Activated CD4-positive, alpha-beta T cell treated with anti-CD3 and anti-CD28 coated beads for 36 hours (primary cell): ENCODE measurements around the gene IFT22. TPM values are rescaled to one million over a fixed set of nuclear protein-coding genes. Genes with fewer than 3 reads are reported as not detected.
"Not testable (repeated sequence)": the region's sequence is repeated elsewhere in the genome, so short reads cannot be mapped to it uniquely, and the experiment has no call there.

Experiments used
- ATAC-seq: fragments of 200-7000 bp; cut with Tn5 transposase; one replicate; pipeline ENCODE4 v1.10.0; 2021; ENCODE audit warnings: mild to moderate bottlenecking, moderate library complexity
- CTCF ChIA-PET: fragments of 350-600 bp; sonication (Branson Sonifier 250); formaldehyde crosslinking; loops from one replicate; lab custom pipeline; 2021; ENCODE audit warnings: antibody characterized with exemption; lab: Charles Lee
- POLR2A ChIA-PET: fragments of 350-600 bp; sonication (Branson Sonifier 250); formaldehyde crosslinking; loops from one replicate; lab custom pipeline; 2021; ENCODE audit warnings: antibody characterized with exemption, inconsistent platforms; lab: Charles Lee
- DNase-seq: peaks from one replicate; pipeline ENCODE4 v3.0.0-alpha.2; 2020
- H3K27ac Mint-ChIP-seq: one replicate; pipeline ENCODE4 v1.8.0; 2021; ENCODE audit warnings: mixed read lengths
- H3K27me3 Mint-ChIP-seq: one replicate; pipeline ENCODE4 v1.8.0; 2021; ENCODE audit warnings: mixed read lengths
- H3K36me3 Mint-ChIP-seq: one replicate; pipeline ENCODE4 v1.8.0; 2021; ENCODE audit warnings: low read depth, mixed read lengths
- H3K4me1 Mint-ChIP-seq: one replicate; pipeline ENCODE4 v1.8.0; 2021; ENCODE audit warnings: mixed read lengths
- H3K4me3 Mint-ChIP-seq: one replicate; pipeline ENCODE4 v1.8.0; 2021; ENCODE audit warnings: mild to moderate bottlenecking, moderate library complexity, mixed read lengths
- H3K9me3 Mint-ChIP-seq: one replicate; pipeline ENCODE4 v1.8.0; 2021; ENCODE audit warnings: low read depth, mixed read lengths
- intact Hi-C, 2 experiments: fragments of 100-400 bp; cut with DNase I in 1 of 2; cut with micrococcal nuclease in 1 of 2; formaldehyde crosslinking; loops; one replicate each; pipeline versions ENCODE4 v1.14.2 to v1.15.1; 2022 to 2024; cut with DNase I, micrococcal nuclease
- total RNA-seq, 2 experiments: library from RNA; stranded (reverse); gene quantifications; one replicate each; pipeline ENCODE4 v1.2.3, GENCODE V29; 2021

Gene IFT22
- total RNA-seq, 2 experiments from 2014 or later = 6.0 to 6.7 TPM

DNA sequence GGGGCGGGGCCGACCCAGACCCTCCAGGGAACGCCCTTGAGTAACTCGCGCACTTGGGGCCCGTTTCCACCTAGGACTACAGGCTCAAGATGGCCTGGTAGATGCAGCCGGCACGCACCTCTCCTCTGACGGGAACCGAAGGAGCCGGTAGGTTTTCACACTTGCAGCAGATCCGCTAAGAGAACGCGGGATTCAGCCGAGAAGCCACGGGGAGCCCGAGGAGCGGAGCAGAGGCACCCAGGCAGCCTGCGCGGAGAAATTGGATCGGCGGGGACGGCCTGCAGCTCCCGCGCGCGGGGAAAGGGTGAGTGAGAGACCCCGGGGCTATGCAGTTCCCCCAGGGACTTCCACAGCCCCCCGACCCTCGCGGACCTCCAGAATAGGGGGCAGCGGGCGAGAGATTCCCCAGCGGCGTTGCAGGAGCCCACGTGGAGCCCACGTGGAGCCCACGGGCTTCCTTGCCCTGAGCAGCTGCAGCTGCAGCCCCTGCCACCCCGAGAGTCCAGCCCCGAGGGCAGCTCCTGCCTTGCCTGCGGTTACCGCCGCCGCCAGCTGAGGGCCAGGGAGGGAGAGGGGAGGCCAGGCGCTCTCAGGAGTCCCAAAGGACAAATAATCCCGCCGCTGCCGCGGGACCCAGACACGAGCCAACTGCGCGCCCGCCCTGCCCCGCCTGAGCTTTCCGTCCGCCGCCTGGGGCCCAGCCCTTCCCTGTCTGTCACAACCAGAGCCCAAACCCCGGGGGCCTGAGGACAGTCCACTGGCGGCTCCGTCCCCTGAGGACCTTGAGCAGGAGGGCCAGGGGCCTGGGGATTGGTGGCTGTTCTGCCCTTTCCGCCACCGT, 13.1 kb downstream of the IFT22 start:
- POLR2A ChIA-PET = no interaction called here
- DNase-seq = peak; percentile 71

DNA sequence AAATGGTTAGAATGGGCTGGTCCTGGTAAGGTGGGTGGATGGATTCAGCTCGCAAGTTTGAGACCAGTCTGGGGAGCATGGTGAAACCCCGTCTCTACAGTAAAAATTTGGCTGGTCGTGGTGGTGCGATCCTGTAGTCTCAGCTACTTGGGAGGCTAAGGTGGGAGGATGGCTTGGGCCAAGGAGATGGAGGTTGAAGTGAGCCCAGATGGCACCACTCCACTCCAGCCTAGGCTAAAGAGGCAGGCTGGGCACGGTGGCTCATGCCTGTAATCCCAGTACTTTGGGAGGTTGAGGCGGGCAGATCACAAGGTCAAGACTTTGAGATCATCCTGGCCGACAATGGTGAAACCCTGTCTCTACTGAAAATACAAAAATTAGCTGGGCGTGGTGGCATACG, 15.3 kb downstream of the IFT22 start:
- Mint-ChIP-seq H3K4me1 (peaks cover 9% of the 10 kb centered on the region), H3K27me3 (peaks cover 36% of the 10 kb centered on the region), H3K9me3 (peaks cover 5% of the 10 kb centered on the region), H3K4me3 (no peak overlapping the region), H3K36me3 (peaks cover 29% of the 10 kb centered on the region), H3K27ac (no peak overlapping the region)
- POLR2A ChIA-PET = interaction anchor here (0.6 kb wide), 2 partner anchors 26 to 62 kb away, joined by 3 read pairs; no protein-coding TSS in a partner anchor
- intact Hi-C loops = no loop called here
- ATAC-seq = no peak
- CTCF ChIA-PET = interaction anchor here (0.6 to 1.4 kb wide), 3 partner anchors 9 to 24 kb away, joined by 3 to 6 read pairs (median 4); no protein-coding TSS in a partner anchor
- no peak for DNase-seq

More for the DNA sequence above, 13.1 kb downstream of the IFT22 start:
- H3K27ac Mint-ChIP-seq = peak overlapping the region; percentile 91
- H3K4me3 Mint-ChIP-seq = peak overlapping the region; percentile 93
- CTCF ChIA-PET = interaction anchor here (0.8 kb wide), 1 partner anchor 18 kb away, joined by 3 read pairs; no protein-coding TSS in a partner anchor
- H3K36me3 Mint-ChIP-seq = peaks cover 36% of the 10 kb centered on the region
- peaks cover 27% of the 10 kb centered on the region for H3K27me3 Mint-ChIP-seq
- H3K9me3 Mint-ChIP-seq = peaks cover 5% of the 10 kb centered on the region
- H3K4me1 Mint-ChIP-seq = peaks cover 9% of the 10 kb centered on the region
- peak; percentile 93 for ATAC-seq
- intact Hi-C loops = loop anchor here in 1 of 2 experiments (1.0 kb wide), 1 partner anchor 13 kb away; the partner anchor contains the start of gene IFT22

DNA sequence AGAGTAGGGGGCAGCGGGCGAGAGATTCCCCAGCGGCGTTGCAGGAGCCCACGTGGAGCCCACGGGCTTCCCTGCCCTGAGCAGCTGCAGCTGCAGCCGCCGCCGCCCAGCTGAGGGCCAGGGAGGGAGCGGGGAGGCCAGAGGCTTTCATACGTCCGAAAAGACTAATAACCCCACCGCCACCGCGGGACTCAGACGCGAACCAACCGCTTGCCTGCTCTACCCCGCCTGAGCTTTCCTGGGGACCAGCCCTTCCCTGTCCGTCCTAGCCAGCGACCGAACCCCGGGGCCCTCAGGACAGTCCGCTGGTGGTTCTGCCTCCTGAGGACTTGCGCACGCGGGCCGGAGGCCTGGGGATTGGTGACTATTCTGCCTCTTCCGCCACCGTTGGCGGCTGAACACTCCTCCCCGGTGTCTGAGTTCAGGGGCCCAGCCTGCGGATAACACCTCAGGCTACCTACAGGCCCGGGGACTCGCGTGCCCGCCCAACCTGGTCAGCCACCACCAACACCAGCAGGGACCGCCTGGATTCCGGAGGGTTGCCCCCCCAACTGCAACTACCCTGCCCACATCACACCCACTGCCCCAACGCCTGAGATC, 18.4 kb downstream of the IFT22 start:
- CTCF ChIA-PET = no interaction called here
- POLR2A ChIA-PET = no interaction called here
- H3K27ac Mint-ChIP-seq = no peak overlapping the region
- peaks cover 51% of the 10 kb centered on the region for H3K27me3 Mint-ChIP-seq
- peaks cover 8% of the 10 kb centered on the region for H3K4me1 Mint-ChIP-seq
- no peak for DNase-seq
- H3K9me3 Mint-ChIP-seq = peaks cover 10% of the 10 kb centered on the region
- intact Hi-C loops = no loop called here
- no peak for ATAC-seq
- H3K36me3 Mint-ChIP-seq = peaks cover 17% of the 10 kb centered on the region
- no peak overlapping the region for H3K4me3 Mint-ChIP-seq

DNA sequence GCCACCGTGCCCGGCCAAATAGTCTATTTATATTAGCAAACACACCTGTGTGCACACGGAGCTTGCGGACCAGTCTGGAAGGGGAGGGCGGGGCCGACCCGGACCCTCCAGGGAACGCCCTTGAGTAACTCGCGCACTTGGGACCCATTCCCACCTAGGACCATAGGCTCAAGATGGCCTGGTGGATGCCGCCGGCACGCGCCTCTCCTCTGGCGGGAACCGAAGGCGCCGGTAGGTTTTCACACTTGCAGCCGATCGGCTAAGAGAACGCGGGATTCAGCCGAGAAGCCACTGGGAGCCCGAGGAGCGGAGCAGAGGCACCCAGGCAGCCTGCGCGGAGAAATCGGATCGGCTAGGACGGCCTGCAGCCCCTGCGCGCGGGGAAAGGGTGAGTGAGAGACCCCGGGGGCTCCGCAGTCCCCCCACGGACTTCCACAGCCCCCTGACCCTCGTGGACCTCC, 18.9 kb downstream of the IFT22 start:
- peaks cover 51% of the 10 kb centered on the region for H3K27me3 Mint-ChIP-seq
- H3K36me3 Mint-ChIP-seq = peaks cover 15% of the 10 kb centered on the region
- H3K4me3 Mint-ChIP-seq = no peak overlapping the region
- CTCF ChIA-PET = no interaction called here
- intact Hi-C loops = no loop called here
- ATAC-seq = no peak
- POLR2A ChIA-PET = no interaction called here
- peaks cover 10% of the 10 kb centered on the region for H3K9me3 Mint-ChIP-seq
- DNase-seq = peak; percentile 19
- H3K4me1 Mint-ChIP-seq = peaks cover 5% of the 10 kb centered on the region
- H3K27ac Mint-ChIP-seq = no peak overlapping the region

DNA sequence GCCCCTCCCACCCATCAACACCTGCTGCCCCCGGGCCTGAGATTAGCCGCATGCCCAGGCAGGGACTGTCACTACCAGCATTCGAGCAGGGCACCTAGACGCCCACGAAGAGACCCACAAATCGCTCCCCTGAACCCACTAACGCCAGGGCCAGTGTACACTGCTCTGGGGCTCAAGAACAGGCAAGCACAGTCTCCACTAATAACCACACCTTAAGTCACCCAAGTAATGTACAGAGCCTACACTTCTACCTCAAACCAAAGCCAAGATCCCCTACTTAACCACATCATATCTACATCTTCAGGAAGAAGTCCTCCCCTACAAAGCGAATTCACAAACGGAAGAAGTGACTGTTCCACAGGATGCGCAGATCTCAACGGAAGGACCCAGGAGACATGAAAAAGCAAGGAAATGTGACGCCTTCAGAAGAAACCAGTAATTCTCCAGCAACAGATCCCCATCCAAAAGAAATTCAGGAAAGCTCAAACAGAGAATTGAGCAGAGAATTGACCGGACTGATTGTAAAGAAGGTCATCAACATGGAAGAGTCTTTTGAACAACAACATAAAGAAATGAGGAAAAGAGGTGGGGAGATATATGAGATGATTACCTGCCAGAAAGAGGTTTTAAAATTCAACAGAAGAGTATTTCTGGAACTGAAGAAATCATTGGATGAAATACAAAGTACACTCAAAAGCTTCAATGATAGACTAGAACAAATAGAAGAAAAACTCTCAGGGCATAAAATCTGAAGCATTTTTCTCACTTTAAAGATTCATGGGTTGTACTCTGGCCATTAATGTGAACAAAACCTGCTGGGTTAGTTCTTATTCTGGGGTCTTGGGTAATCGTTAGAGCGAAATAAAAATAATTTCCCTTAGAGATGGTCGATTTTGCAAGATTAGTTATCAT, 20.9 kb downstream of the IFT22 start:
- POLR2A ChIA-PET = interaction anchor here (0.9 to 1.2 kb wide), 2 partner anchors 10 to 72 kb away, joined by 3 read pairs; no protein-coding TSS in a partner anchor

DNA sequence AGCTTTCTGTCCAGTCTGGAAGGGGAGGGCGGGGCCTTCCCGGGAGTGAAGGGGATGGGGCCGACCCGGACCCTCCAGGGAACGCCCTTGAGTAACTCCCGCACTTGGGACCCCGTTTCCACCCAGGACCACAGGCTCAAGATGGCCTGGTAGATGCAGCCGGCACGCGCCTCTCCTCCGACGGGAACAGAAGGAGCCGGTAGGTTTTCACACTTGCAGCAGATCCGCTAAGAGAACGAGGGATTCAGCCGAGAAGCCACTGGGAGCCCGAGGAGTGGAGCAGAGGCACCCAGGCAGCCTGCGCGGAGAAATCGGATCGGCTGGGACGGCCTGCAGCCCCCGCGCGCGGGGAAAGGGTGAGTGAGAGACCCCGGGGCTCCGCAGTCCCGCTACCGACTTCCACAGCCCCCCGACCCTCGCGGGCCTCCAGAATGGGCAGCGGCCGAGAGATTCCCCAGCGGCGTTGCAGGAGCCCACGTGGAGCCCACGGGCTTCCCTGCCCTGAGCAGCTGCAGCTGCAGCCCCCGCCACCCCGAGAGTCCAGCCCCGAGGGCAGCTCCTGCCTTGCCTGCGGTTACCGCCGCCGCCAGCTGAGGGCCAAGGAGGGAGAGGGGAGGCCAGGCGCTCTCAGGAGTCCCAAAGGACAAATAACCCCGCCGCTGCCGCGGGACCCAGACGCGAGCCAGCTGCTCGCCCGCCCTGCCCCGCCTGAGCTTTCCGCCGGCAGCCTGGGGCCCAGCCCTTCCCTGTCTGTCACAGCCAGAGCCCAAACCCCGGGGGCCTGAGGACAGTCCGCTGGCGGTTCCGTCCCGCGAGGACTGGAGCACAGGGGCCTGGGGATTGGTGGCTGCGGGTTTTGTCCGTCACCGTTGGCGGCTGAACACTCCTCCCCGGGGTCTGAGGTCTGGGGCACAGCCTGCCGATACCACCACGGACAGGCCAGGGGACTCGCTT, 21.8 kb downstream of the IFT22 start:
- Mint-ChIP-seq H3K4me1 (peaks cover 5% of the 10 kb centered on the region), H3K27ac (no peak overlapping the region), H3K36me3 (peaks cover 15% of the 10 kb centered on the region), H3K9me3 (peaks cover 10% of the 10 kb centered on the region), H3K27me3 (peaks cover 47% of the 10 kb centered on the region), H3K4me3 (no peak overlapping the region)
- ChIA-PET POLR2A (interaction anchor here (0.9 kb wide), 1 partner anchor 73 kb away, joined by 3 read pairs; no protein-coding TSS in a partner anchor), CTCF (interaction anchor here (1.7 to 2.4 kb wide), 3 partner anchors 10 to 17 kb away, joined by 4 to 7 read pairs (median 5); no protein-coding TSS in a partner anchor)
- intact Hi-C loops = no loop called here
- no peak for ATAC-seq
- DNase-seq = no peak

More for the DNA sequence above, 20.9 kb downstream of the IFT22 start:
- ATAC-seq = no peak
- CTCF ChIA-PET = interaction anchor here (0.6 to 2.4 kb wide), 4 partner anchors 11 to 156 kb away, joined by 3 to 7 read pairs (median 4); no protein-coding TSS in a partner anchor
- peaks cover 10% of the 10 kb centered on the region for H3K9me3 Mint-ChIP-seq
- H3K27ac Mint-ChIP-seq = no peak overlapping the region
- DNase-seq = no peak
- H3K27me3 Mint-ChIP-seq = peaks cover 50% of the 10 kb centered on the region
- peaks cover 15% of the 10 kb centered on the region for H3K36me3 Mint-ChIP-seq
- H3K4me3 Mint-ChIP-seq = no peak overlapping the region
- peaks cover 5% of the 10 kb centered on the region for H3K4me1 Mint-ChIP-seq
- intact Hi-C loops = no loop called here

DNA sequence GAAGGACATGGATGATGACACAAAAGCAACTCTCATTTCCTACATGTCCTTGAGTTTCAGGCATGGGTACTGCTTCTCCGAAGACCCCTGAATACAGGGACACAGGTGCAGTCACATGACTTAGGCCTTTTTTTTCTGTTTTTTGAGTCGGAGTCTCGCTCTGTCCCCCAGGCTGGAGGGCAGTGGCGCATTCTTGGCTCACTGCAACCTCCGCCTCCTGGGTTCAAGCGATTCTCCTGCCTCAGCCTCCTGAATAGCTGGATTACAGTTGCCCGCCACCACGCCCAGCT, 26.8 kb downstream of the IFT22 start:
- intact Hi-C loops = no loop called here
- ChIA-PET CTCF (interaction anchor here (1.0 kb wide), 1 partner anchor 12 kb away, joined by 5 read pairs; no protein-coding TSS in a partner anchor), POLR2A (no interaction called here)

DNA sequence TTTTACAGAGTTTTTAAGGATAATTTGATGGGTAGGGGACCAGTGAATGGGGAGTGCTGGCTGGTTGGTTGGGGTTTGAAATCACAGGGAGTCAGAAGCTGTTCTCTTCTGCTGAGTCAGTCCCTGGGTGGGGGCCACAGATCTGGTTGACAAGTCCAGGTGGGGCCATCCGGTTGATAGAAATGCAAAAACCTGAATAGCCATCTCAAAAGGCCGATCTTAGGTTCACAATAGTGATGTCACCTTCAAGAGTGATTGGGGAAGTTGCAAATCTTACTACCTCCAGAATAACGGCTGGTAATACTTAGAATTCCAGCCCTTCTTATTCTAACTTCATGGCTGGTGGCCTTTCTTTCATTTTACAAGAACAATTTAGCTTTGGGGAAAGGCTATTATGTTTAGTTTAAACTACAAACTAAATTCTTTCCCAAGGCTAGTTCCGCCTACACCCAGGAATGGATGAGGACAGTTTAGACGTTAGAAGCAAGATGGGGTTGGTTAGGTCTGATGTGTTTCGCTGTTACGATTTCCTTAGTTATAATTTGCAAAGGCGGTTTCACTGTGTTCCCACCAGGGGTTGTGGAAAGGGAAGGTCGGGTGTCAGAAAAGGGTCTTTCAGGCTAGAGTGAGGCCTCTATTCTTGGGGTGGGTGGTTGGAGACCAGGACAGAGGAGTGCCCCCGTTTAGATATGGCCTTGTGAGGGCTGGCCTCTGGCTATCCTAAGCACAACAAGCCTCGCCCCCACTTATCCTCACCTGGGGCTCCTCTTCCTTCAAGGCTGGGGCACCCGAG, 27.4 kb downstream of the IFT22 start:
- Mint-ChIP-seq H3K27me3 (peaks cover 30% of the 10 kb centered on the region), H3K4me1 (peaks cover 3% of the 10 kb centered on the region), H3K36me3 (no peaks in the 10 kb centered on the region), H3K27ac (no peak overlapping the region), H3K4me3 (no peak overlapping the region), H3K9me3 (no peaks in the 10 kb centered on the region)
- ATAC-seq (no peak), DNase-seq (no peak)
- POLR2A ChIA-PET = no interaction called here
- CTCF ChIA-PET = interaction anchor here (0.6 to 1.0 kb wide), 2 partner anchors 27 to 149 kb away, joined by 3 read pairs; partner anchors contain the start of gene IFT22
- intact Hi-C loops = no loop called here

More for the DNA sequence above, 26.8 kb downstream of the IFT22 start:
- no peak for ATAC-seq
- Mint-ChIP-seq H3K4me3 (no peak overlapping the region), H3K27me3 (peaks cover 34% of the 10 kb centered on the region), H3K36me3 (no peaks in the 10 kb centered on the region), H3K9me3 (no peaks in the 10 kb centered on the region), H3K4me1 (peaks cover 3% of the 10 kb centered on the region), H3K27ac (no peak overlapping the region)
- DNase-seq = no peak

DNA sequence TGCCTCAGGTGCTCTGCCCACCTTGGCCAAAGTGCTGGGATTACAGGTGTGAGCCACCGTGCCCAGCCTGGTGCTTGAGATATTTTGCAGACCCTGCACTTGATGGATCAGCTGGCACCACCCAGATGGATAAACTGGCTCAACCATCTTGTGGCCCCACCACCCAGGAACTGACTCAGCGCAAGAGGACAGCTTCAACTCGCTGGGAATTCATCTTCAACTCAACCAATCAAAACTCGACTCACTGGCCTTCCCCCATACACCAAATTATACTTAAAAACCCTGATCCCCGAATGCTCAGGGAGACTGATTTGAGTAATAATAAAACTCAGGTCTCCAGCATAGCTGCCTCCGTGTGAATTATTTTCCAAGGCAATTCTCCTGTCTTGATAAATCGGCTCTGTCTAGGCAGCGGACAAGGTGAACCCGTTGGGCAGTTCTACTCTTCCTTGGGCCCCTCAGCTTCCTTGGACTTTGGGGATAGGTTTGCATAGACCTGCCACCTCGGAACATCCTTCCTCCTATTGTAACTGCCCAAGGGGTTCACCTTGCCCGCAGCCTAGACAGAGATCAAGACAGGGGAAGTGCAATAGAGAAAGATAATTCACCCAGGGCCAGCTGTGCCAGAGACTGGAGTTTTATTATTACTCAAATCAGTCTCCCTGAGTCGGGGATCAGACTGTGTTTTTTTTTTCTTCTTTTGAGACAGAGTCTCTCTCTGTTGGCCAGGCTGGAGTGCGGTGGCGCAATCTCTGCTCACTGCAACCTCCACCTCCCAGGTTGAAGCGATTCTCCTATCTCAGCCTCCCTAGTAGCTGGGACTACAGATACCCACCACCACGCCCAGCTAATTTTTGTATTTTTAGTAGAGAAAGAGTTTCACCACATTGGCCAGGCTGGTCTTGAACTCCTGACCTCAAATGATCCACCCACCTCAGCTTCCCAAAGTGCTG, 28.3 kb downstream of the IFT22 start:
- H3K4me1 Mint-ChIP-seq, H3K36me3 Mint-ChIP-seq, H3K9me3 Mint-ChIP-seq, H3K27ac Mint-ChIP-seq, ATAC-seq, intact Hi-C loops, POLR2A ChIA-PET, H3K4me3 Mint-ChIP-seq, DNase-seq: not testable (repeated sequence)
- peaks cover 28% of the 10 kb centered on the region for H3K27me3 Mint-ChIP-seq
- CTCF ChIA-PET = interaction anchor here (0.6 to 1.4 kb wide), 4 partner anchors 28 to 148 kb away, joined by 3 read pairs; partner anchors contain the start of gene IFT22
